HCT116 (cell line): Measurements from ENCODE around the gene RRAGB. TPM values are rescaled to one million over a fixed set of nuclear protein-coding genes. Genes with fewer than 3 reads are reported as not detected.

Source experiments
- ATAC-seq: fragments of 200-7000 bp; cut with Tn5 transposase; 2 replicates; pipeline ENCODE4 v1.9.1; 2020; ENCODE audit warnings: mild to moderate bottlenecking, moderate library complexity
- BruUV-seq: library from RNA; stranded (reverse); fragments of 400-500 nt; replicated peaks from 2 replicates; lab custom pipeline; 2021; lab: Mats Ljungman, UMichigan
- CTCF ChIA-PET: fragments of 300-600 bp; sonication (Branson Sonifier 250); formaldehyde crosslinking; loops from one replicate; lab custom pipeline; 2021; ENCODE audit warnings: antibody characterized with exemption; lab: Charles Lee
- POLR2A ChIA-PET: fragments of 300-600, 350-600 bp; sonication (Branson Sonifier 250); formaldehyde crosslinking; loops from one replicate; lab custom pipeline; 2021; ENCODE audit warnings: antibody characterized with exemption; lab: Charles Lee
- RAD21 ChIA-PET, 2 experiments: fragments of 300-600 bp; sonication (Branson Sonifier 250); formaldehyde crosslinking; loops; one replicate each; lab custom pipeline; 2023; ENCODE audit warnings: low total read pairs in 2 of 2; ENCODE audit not compliant: uncharacterized antibody in 2 of 2, unreplicated experiment in 2 of 2, low non-redundant PET in 1 of 2; lab: Charles Lee
- DNase-seq: peaks from one replicate; pipeline ENCODE4 v3.0.0-alpha.2; 2010; ENCODE audit warnings: low read depth, low spot score
- H2AFZ ChIP-seq: fragments of 200-600 bp; shearing (Covaris generic), sonication (generic); 2 replicates; pipeline ENCODE4 v1.6.1; 2017; ENCODE audit warnings: low read depth, mixed run types, mixed read lengths, antibody characterized with exemption, low read length; ENCODE audit not compliant: poor library complexity, severe bottlenecking
- H3K27ac ChIP-seq: 2 replicates; pipeline ENCODE4 v1.5.1; 2012; ENCODE audit warnings: low read depth, low read length
- H3K27me3 ChIP-seq: fragments of 200-600 bp; sonication (generic); 2 replicates; pipeline ENCODE4 v1.6.1; 2016; ENCODE audit warnings: mixed run types, low read length, mixed read lengths; ENCODE audit not compliant: insufficient read depth
- H3K36me3 ChIP-seq, 2 experiments: fragments of 200-500 bp in 1 of 2; fragments of 200-600 bp in 1 of 2; sonication (Bioruptor generic) in 1 of 2; sonication (generic) in 1 of 2; 2 replicates each; pipeline versions ENCODE4 v1.5.1 to v1.6.1; 2014 to 2016; ENCODE audit warnings: low read length in 2 of 2, inconsistent platforms in 1 of 2, mixed read lengths in 1 of 2, mixed run types in 1 of 2; ENCODE audit not compliant: insufficient read depth in 2 of 2, control insufficient read depth in 1 of 2
- H3K4me1 ChIP-seq, 2 experiments: fragments of 200-600 bp in 1 of 2; sonication (generic) in 1 of 2; 2 replicates each; pipeline versions ENCODE4 v1.5.1 to v1.6.1; 2012 to 2017; ENCODE audit warnings: low read length in 2 of 2, inconsistent platforms in 1 of 2, mild to moderate bottlenecking in 1 of 2, mixed read lengths in 1 of 2, mixed run types in 1 of 2, moderate library complexity in 1 of 2; ENCODE audit not compliant: insufficient read depth in 2 of 2, control insufficient read depth in 1 of 2
- H3K4me2 ChIP-seq: fragments of 200-600 bp; sonication (generic); 2 replicates; pipeline ENCODE4 v1.6.1; 2017; ENCODE audit warnings: mixed run types, low read length, mixed read lengths
- H3K4me3 ChIP-seq, 2 experiments: fragments of 200-600 bp in 1 of 2; sonication (generic) in 1 of 2; replicated peaks in 1 of 2; 2 replicates each; pipeline ENCODE4 v1.5.1; 2011 to 2016; ENCODE audit warnings: low read length in 2 of 2, control low read depth in 1 of 2, low read depth in 1 of 2, mild to moderate bottlenecking in 1 of 2, mixed read lengths in 1 of 2, mixed run types in 1 of 2
- H3K79me2 ChIP-seq: fragments of 200-600 bp; sonication (generic); 2 replicates; pipeline ENCODE4 v1.6.1; 2017; ENCODE audit warnings: mild to moderate bottlenecking, mixed run types, low read length, moderate library complexity, mixed read lengths; ENCODE audit not compliant: insufficient read depth
- H3K9ac ChIP-seq: fragments of 200-600 bp; sonication (generic); 2 replicates; pipeline ENCODE4 v1.6.1; 2016; ENCODE audit warnings: low read length, mixed read lengths
- H3K9me2 ChIP-seq: fragments of 200-600 bp; sonication (generic), shearing (Covaris generic); 2 replicates; pipeline ENCODE4 v1.6.1; 2017; ENCODE audit warnings: mixed run types, mild to moderate bottlenecking, moderate library complexity; ENCODE audit not compliant: insufficient read depth
- H3K9me3 ChIP-seq, 2 experiments: fragments of 200-500 bp in 1 of 2; fragments of 200-600 bp in 1 of 2; sonication (Bioruptor generic) in 1 of 2; sonication (generic) in 1 of 2; 2 replicates each; pipeline ENCODE4 v1.6.1; 2014 to 2017; ENCODE audit warnings: low read length in 2 of 2, mixed read lengths in 2 of 2, inconsistent platforms in 1 of 2, low read depth in 1 of 2, mild to moderate bottlenecking in 1 of 2, mixed run types in 1 of 2, moderate library complexity in 1 of 2; ENCODE audit not compliant: control insufficient read depth in 1 of 2, insufficient read depth in 1 of 2
- H4K20me1 ChIP-seq: fragments of 200-600 bp; sonication (generic), shearing (Covaris generic); 2 replicates; pipeline ENCODE4 v1.6.1; 2017; ENCODE audit warnings: mixed run types, mild to moderate bottlenecking, moderate library complexity; ENCODE audit not compliant: insufficient read depth
- ATF3 ChIP-seq: IDR thresholded peaks from 2 replicates; pipeline ENCODE4 v1.6.1; 2012
- EGR1 ChIP-seq: IDR thresholded peaks from 2 replicates; pipeline ENCODE4 v1.6.1; 2012; ENCODE audit warnings: low read depth
- ELF1 ChIP-seq: IDR thresholded peaks from 2 replicates; pipeline ENCODE4 v1.6.1; 2012; ENCODE audit warnings: low read depth, borderline replicate concordance
- EZH2phosphoT487 ChIP-seq: fragments of 200-600 bp; IDR thresholded peaks from 2 replicates; pipeline ENCODE4 v1.6.1; 2018; ENCODE audit warnings: antibody characterized with exemption, borderline replicate concordance
- FOSL1 ChIP-seq: IDR thresholded peaks from 2 replicates; pipeline ENCODE4 v1.6.1; 2012; ENCODE audit warnings: low read depth
- JUND ChIP-seq: IDR thresholded peaks from 2 replicates; pipeline ENCODE4 v1.6.1; 2012
- MAX ChIP-seq: IDR thresholded peaks from 2 replicates; pipeline ENCODE4 v1.6.1; 2012
- POLR2AphosphoS5 ChIP-seq: IDR thresholded peaks from 2 replicates; pipeline ENCODE4 v1.6.1; 2011; ENCODE audit warnings: mild to moderate bottlenecking, low read depth, low read length, moderate library complexity
- RAD21 ChIP-seq: IDR thresholded peaks from 2 replicates; pipeline ENCODE4 v1.6.1; 2012; ENCODE audit warnings: low read depth, mild to moderate bottlenecking
- REST ChIP-seq: IDR thresholded peaks from 2 replicates; pipeline ENCODE4 v1.6.1; 2012; ENCODE audit warnings: low read depth
- SIN3A ChIP-seq: IDR thresholded peaks from 2 replicates; pipeline ENCODE4 v1.6.1; 2012; ENCODE audit warnings: low read depth
- SRF ChIP-seq: IDR thresholded peaks from 2 replicates; pipeline ENCODE4 v1.6.1; 2012; ENCODE audit warnings: low read depth
- TCF7L2 ChIP-seq: IDR thresholded peaks from 2 replicates; pipeline ENCODE4 v1.7.0; 2011; ENCODE audit warnings: borderline replicate concordance, inconsistent platforms; ENCODE audit not compliant: insufficient read depth, insufficient read length; ENCODE audit errors: extremely low read depth
- YY1 ChIP-seq: IDR thresholded peaks from 2 replicates; pipeline ENCODE4 v1.6.1; 2011; ENCODE audit warnings: low read length, low read depth, moderate library complexity, mild to moderate bottlenecking; ENCODE audit not compliant: insufficient replicate concordance; ENCODE audit errors: extremely low read depth
- ZBTB33 ChIP-seq: IDR thresholded peaks from 2 replicates; pipeline ENCODE4 v1.6.1; 2011; ENCODE audit warnings: mild to moderate bottlenecking, low read length, moderate library complexity; ENCODE audit not compliant: insufficient replicate concordance; ENCODE audit errors: extremely low read depth
- ZFX ChIP-seq: fragments of 450-650 bp; IDR thresholded peaks from 2 replicates; pipeline ENCODE4 v1.6.1; 2017
- ZNF274 ChIP-seq: fragments of 200-500 bp; sonication (Bioruptor generic); IDR thresholded peaks from 2 replicates; pipeline ENCODE4 v1.6.1; 2014; ENCODE audit warnings: mild to moderate bottlenecking, low read depth, low read length, inconsistent platforms
- intact Hi-C: fragments of 100-400 bp; cut with micrococcal nuclease; formaldehyde crosslinking; loops from 2 replicates; pipeline ENCODE4 v1.10.0; 2022
- total RNA-seq: library from RNA; stranded (reverse); gene quantifications from one replicate; pipeline ENCODE4 v1.2.1, GENCODE V29; 2021; ENCODE audit not compliant: unreplicated experiment

The RRAGB gene
- total RNA-seq, 1 experiment from 2014 or later, result 9.2 TPM

GRCh38 chrX:55754861-55755294 is 37.3 kb downstream of the RRAGB start:
- Histone ChIP-seq H3K27me3 (no peaks in the 10 kb centered on the region), H3K27ac (no peak overlapping the region), H3K79me2 (no peaks in the 10 kb centered on the region), H3K9ac (no peak overlapping the region), H2AFZ (no peak overlapping the region), H3K4me1 (no peaks in the 10 kb centered on the region), H3K4me3 (no peak overlapping the region), H3K9me3 (no peaks in the 10 kb centered on the region), H3K9me2 (no peaks in the 10 kb centered on the region), H4K20me1 (no peaks in the 10 kb centered on the region), H3K4me2 (no peak overlapping the region), H3K36me3 (no peaks in the 10 kb centered on the region; a peak in 1 of 4 replicates)
- intact Hi-C loops, result no loop called here
- RAD21 ChIA-PET, result no interaction called here
- BruUV-seq, result no TSS peak
- DNase-seq, result no peak
- TF ChIP-seq SIN3A, result no peak
- no peak for TF ChIP-seq JUND
- TF ChIP-seq RAD21, result no peak
- no peak for TF ChIP-seq ZFX
- TF ChIP-seq MAX, result no peak
- TF ChIP-seq POLR2AphosphoS5, result no peak
- no peak for TF ChIP-seq YY1
- no peak for TF ChIP-seq TCF7L2
- TF ChIP-seq REST, result no peak
- TF ChIP-seq FOSL1, result no peak
- TF ChIP-seq SRF, result no peak
- no peak for TF ChIP-seq ZBTB33
- no peak for TF ChIP-seq ZNF274
- TF ChIP-seq EZH2phosphoT487, result no peak
- TF ChIP-seq ELF1, result no peak
- TF ChIP-seq ATF3, result no peak
- TF ChIP-seq EGR1, result no peak
- POLR2A ChIA-PET, result no interaction called here
- no peak for ATAC-seq
- CTCF ChIA-PET, result no interaction called here
